Measurements from ENCODE around the gene LHPP. TPM values are rescaled to one million over a fixed set of nuclear protein-coding genes. Genes with fewer than 3 reads are reported as not detected.

The LHPP gene
- total RNA-seq, 1 experiment from 2014 or later: 24.7 TPM

DNA sequence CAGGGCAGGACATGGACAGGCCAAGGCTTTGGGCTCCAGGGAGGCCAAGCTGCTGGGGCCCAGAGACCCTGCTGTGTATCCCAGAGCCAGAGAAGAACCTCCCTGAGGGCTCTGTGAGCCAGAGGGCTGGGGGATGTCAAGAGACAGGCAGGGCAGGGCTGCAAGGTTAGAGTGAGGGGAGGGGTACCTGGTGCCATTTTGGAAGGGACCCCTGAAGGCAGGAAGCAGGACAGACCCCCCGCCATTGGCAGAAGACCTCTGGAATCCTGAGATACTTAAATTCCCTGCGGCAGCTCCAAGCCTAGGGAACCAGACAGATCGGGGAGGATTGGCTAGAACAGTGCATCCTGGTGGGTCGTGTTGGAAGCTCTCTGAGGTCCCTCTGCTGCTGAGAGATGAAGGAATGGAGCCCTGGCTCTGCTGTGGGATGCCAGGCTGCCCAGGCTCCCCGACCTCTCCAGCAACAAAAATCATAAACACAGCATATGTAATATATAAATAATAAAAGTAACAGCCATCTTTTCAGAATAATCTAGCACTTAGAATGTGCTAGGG lies 75.0 kb downstream of the LHPP start:
- DNase-seq: no peak
- Histone ChIP-seq H3K4me2 (no peak overlapping the region), H3K4me1 (replicated peaks; ENCODE audit: insufficient read depth) (no peaks in the 10 kb centered on the region), H2AFZ (no peak overlapping the region), H4K20me1 (ENCODE audit: insufficient read depth) (no peaks in the 10 kb centered on the region), H3K27ac (no peak overlapping the region), H3F3A (ENCODE audit: insufficient read depth, low read depth) (no peaks in the 10 kb centered on the region), H3K36me3 (ENCODE audit: low read depth) (no peaks in the 10 kb centered on the region), H3K9me2 (ENCODE audit: insufficient read depth) (no peaks in the 10 kb centered on the region), H3K79me2 (ENCODE audit: low read depth) (no peaks in the 10 kb centered on the region), H3K27me3 (ENCODE audit: insufficient read depth, low read depth) (no peaks in the 10 kb centered on the region), H3K9me3 (ENCODE audit: insufficient read depth, low read depth) (no peaks in the 10 kb centered on the region), H3K4me3 (no peak overlapping the region)
- BruUV-seq (replicated peaks): no TSS peak
- POLR2A ChIA-PET (ENCODE audit: unreplicated experiment): no interaction called here
- intact Hi-C loops (cut with micrococcal nuclease; ENCODE audit: unreplicated experiment): loop anchor here (10.0 kb wide), 2 partner anchors 542 to 952 kb away; no protein-coding TSS in a partner anchor
- TF ChIP-seq, protein P1, sequence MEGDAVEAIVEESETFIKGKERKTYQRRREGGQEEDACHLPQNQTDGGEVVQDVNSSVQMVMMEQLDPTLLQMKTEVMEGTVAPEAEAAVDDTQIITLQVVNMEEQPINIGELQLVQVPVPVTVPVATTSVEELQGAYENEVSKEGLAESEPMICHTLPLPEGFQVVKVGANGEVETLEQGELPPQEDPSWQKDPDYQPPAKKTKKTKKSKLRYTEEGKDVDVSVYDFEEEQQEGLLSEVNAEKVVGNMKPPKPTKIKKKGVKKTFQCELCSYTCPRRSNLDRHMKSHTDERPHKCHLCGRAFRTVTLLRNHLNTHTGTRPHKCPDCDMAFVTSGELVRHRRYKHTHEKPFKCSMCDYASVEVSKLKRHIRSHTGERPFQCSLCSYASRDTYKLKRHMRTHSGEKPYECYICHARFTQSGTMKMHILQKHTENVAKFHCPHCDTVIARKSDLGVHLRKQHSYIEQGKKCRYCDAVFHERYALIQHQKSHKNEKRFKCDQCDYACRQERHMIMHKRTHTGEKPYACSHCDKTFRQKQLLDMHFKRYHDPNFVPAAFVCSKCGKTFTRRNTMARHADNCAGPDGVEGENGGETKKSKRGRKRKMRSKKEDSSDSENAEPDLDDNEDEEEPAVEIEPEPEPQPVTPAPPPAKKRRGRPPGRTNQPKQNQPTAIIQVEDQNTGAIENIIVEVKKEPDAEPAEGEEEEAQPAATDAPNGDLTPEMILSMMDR (conservative IDR thresholded peaks at IDR 0.05): no peak
- TF ChIP-seq EZH2 (IDR thresholded peaks at IDR 0.05; ENCODE audit: low read depth): no peak
- CTCF ChIA-PET: no interaction called here

DNA sequence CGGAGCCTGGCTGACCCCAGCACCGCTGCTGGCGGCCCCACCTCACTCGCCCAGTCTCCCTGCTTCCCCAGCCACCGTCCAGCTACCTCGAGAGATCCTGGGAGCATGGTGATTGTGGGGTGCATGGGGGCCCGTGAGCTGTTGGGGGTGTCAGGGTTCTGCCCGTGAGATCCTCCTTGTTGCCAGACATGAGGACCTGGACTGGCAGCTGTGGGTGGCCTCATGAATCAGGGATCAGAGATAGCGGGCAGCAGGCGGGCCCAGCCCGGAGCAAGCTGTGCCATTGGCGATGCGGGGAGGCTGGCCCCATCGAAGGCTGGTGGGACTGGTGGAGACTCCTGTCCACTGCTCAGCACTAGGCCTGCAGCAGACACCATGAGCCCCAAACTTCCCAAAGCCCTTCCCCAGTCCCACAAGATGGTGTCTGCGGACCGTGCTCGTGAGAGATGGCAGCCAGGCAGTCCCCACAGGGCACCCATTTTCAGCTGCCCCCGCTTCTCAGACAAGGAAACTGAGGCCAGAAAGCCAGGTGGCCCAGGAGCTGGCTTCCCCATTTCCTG lies 75.6 kb downstream of the LHPP start:
- no peaks in the 10 kb centered on the region for H3K9me3 ChIP-seq (ENCODE audit: insufficient read depth, low read depth)
- no peak overlapping the region for H3K4me2 ChIP-seq
- H3F3A ChIP-seq (ENCODE audit: insufficient read depth, low read depth): no peaks in the 10 kb centered on the region
- intact Hi-C loops (cut with micrococcal nuclease; ENCODE audit: unreplicated experiment): loop anchor here (10.0 kb wide), 2 partner anchors 542 to 952 kb away; no protein-coding TSS in a partner anchor
- H3K36me3 ChIP-seq (ENCODE audit: low read depth): no peaks in the 10 kb centered on the region
- POLR2A ChIA-PET (ENCODE audit: unreplicated experiment): no interaction called here
- no peak overlapping the region for H3K4me3 ChIP-seq
- CTCF ChIA-PET: no interaction called here
- no peak overlapping the region for H2AFZ ChIP-seq
- no peak for DNase-seq
- H3K27ac ChIP-seq: no peak overlapping the region
- BruUV-seq (replicated peaks): no TSS peak
- no peaks in the 10 kb centered on the region for H3K27me3 ChIP-seq (ENCODE audit: insufficient read depth, low read depth)
- no peaks in the 10 kb centered on the region for H3K9me2 ChIP-seq (ENCODE audit: insufficient read depth)
- no peaks in the 10 kb centered on the region for H4K20me1 ChIP-seq (ENCODE audit: insufficient read depth)
- no peak for TF ChIP-seq EZH2 (IDR thresholded peaks at IDR 0.05; ENCODE audit: low read depth)
- H3K79me2 ChIP-seq (ENCODE audit: low read depth): no peaks in the 10 kb centered on the region
- no peaks in the 10 kb centered on the region for H3K4me1 ChIP-seq (replicated peaks; ENCODE audit: insufficient read depth)

DNA sequence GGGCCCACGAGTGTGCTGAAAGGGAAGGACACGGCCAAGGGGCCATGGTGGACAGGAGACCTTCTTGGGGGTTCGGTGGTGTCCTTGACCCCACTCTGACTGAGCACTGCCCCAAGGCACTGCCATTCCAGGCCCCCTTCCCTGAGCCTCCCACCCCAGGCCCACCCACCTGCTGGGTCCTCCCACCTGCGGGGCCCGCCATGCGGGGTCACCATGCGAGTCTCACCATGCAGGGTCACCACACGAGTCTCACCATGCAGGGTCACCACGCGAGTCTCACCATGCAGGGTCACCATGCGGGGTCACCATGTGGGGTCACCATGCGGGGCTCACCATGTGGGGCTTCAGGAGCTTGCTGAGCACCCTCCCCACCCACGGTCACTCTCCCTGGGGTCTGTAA lies 76.3 kb downstream of the LHPP start:
- no peak for TF ChIP-seq EZH2 (IDR thresholded peaks at IDR 0.05; ENCODE audit: low read depth)
- intact Hi-C loops (cut with micrococcal nuclease; ENCODE audit: unreplicated experiment): loop anchor here (10.0 kb wide), 2 partner anchors 543 to 953 kb away; no protein-coding TSS in a partner anchor
- DNase-seq: no peak
- Histone ChIP-seq H2AFZ (no peak overlapping the region), H3K4me2 (no peak overlapping the region), H3K4me1 (replicated peaks; ENCODE audit: insufficient read depth) (no peaks in the 10 kb centered on the region), H4K20me1 (ENCODE audit: insufficient read depth) (no peaks in the 10 kb centered on the region), H3K9me3 (ENCODE audit: insufficient read depth, low read depth) (no peaks in the 10 kb centered on the region), H3K27ac (no peak overlapping the region), H3K9me2 (ENCODE audit: insufficient read depth) (no peaks in the 10 kb centered on the region), H3K79me2 (ENCODE audit: low read depth) (no peaks in the 10 kb centered on the region), H3F3A (ENCODE audit: insufficient read depth, low read depth) (no peaks in the 10 kb centered on the region), H3K27me3 (ENCODE audit: insufficient read depth, low read depth) (no peaks in the 10 kb centered on the region), H3K36me3 (ENCODE audit: low read depth) (no peaks in the 10 kb centered on the region), H3K4me3 (no peak overlapping the region)
- ChIA-PET CTCF (no interaction called here), POLR2A (ENCODE audit: unreplicated experiment) (no interaction called here)
- BruUV-seq (replicated peaks): no TSS peak

DNA sequence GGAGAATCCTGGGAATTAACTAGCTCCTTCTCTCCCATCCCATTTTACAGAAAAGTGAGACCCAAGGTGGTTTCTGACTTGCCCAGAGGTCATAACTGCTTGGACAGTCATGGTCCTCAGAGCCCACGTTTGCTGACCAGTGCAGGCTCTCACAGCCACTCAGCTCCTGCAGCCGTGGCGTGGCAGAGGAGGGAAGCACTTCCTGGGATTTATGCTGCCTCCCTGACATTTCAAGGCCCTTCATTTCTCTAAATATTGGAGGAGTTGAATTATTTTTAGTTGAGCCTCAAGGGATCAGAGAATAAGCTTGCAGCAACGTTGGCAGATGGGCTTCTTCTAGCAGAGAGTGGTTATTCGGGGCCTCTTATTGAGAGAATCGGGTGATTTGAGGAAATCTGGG lies 77.1 kb downstream of the LHPP start:
- ChIA-PET CTCF (no interaction called here), POLR2A (ENCODE audit: unreplicated experiment) (no interaction called here)
- no TSS peak for BruUV-seq (replicated peaks)
- H3K27ac ChIP-seq: no peak overlapping the region
- no peak overlapping the region for H2AFZ ChIP-seq
- no peaks in the 10 kb centered on the region for H3K9me3 ChIP-seq (ENCODE audit: insufficient read depth, low read depth)
- H3F3A ChIP-seq (ENCODE audit: insufficient read depth, low read depth): no peaks in the 10 kb centered on the region
- no peaks in the 10 kb centered on the region for H3K9me2 ChIP-seq (ENCODE audit: insufficient read depth)
- H3K79me2 ChIP-seq (ENCODE audit: low read depth): no peaks in the 10 kb centered on the region
- H3K36me3 ChIP-seq (ENCODE audit: low read depth): no peaks in the 10 kb centered on the region
- intact Hi-C loops (cut with micrococcal nuclease; ENCODE audit: unreplicated experiment): loop anchor here (10.0 kb wide), 2 partner anchors 544 to 954 kb away; no protein-coding TSS in a partner anchor
- H3K4me2 ChIP-seq: no peak overlapping the region
- DNase-seq: no peak
- no peaks in the 10 kb centered on the region for H4K20me1 ChIP-seq (ENCODE audit: insufficient read depth)
- TF ChIP-seq EZH2 (IDR thresholded peaks at IDR 0.05; ENCODE audit: low read depth): no peak
- TF ChIP-seq, protein P1 (conservative IDR thresholded peaks at IDR 0.05): no peak
- H3K4me3 ChIP-seq: no peak overlapping the region
- no peaks in the 10 kb centered on the region for H3K4me1 ChIP-seq (replicated peaks; ENCODE audit: insufficient read depth)
- no peaks in the 10 kb centered on the region for H3K27me3 ChIP-seq (ENCODE audit: insufficient read depth, low read depth)
